PC-9 (cell line): ENCODE results near the gene C20orf202. TPM values are rescaled to one million over a fixed set of nuclear protein-coding genes. Genes with fewer than 3 reads are reported as not detected.

Experiments
- BruUV-seq: library from RNA; stranded (reverse); fragments of 400-500 nt; replicated peaks from 2 replicates; lab custom pipeline; 2021; lab: Mats Ljungman, UMichigan
- CTCF ChIA-PET: fragments of 300-600 bp; sonication (Branson Sonifier 250); formaldehyde crosslinking; loops from one replicate; lab custom pipeline; 2022; ENCODE audit warnings: antibody characterized with exemption; lab: Charles Lee
- POLR2A ChIA-PET: fragments of 300-600 bp; sonication (Branson Sonifier 250); formaldehyde crosslinking; loops from one replicate; lab custom pipeline; 2022; ENCODE audit warnings: antibody characterized with exemption; ENCODE audit not compliant: unreplicated experiment; lab: Charles Lee
- DNase-seq, 2 experiments: peaks; one replicate each; pipeline versions ENCODE4 v3.0.0 to v3.0.0-alpha.2; 2015 to 2022; ENCODE audit warnings: mixed read lengths in 1 of 2
- H2AFZ ChIP-seq: fragments of 200-600 bp; sonication (generic); 2 replicates; pipeline ENCODE4 v1.8.1; 2017; ENCODE audit warnings: antibody characterized with exemption
- H3F3A ChIP-seq: fragments of 200-600 bp; sonication (generic); 2 replicates; pipeline ENCODE4 v1.8.1; 2017; ENCODE audit warnings: antibody characterized with exemption, mild to moderate bottlenecking, low read depth; ENCODE audit not compliant: insufficient read depth
- H3K27ac ChIP-seq: fragments of 200-600 bp; sonication (generic); 2 replicates; pipeline ENCODE4 v1.6.1; 2016; ENCODE audit warnings: mixed run types
- H3K27me3 ChIP-seq: fragments of 200-600 bp; sonication (generic); 2 replicates; pipeline ENCODE4 v1.6.1; 2016; ENCODE audit warnings: low read depth, mixed run types; ENCODE audit not compliant: insufficient read depth
- H3K36me3 ChIP-seq: fragments of 200-600 bp; sonication (generic); 2 replicates; pipeline ENCODE4 v1.6.1; 2016; ENCODE audit warnings: low read depth, mixed run types
- H3K4me1 ChIP-seq: fragments of 200-600 bp; sonication (generic); replicated peaks from 2 replicates; pipeline ENCODE4 v1.6.1; 2016; ENCODE audit warnings: mixed run types; ENCODE audit not compliant: insufficient read depth
- H3K4me2 ChIP-seq: fragments of 200-600 bp; sonication (generic); 2 replicates; pipeline ENCODE4 v1.6.1; 2017; ENCODE audit warnings: mixed run types
- H3K4me3 ChIP-seq: fragments of 200-600 bp; sonication (generic); 2 replicates; pipeline ENCODE4 v1.6.1; 2016; ENCODE audit warnings: mixed run types
- H3K79me2 ChIP-seq: fragments of 200-600 bp; sonication (generic); 2 replicates; pipeline ENCODE4 v1.6.1; 2017; ENCODE audit warnings: low read depth, mixed run types
- H3K9me2 ChIP-seq: fragments of 200-600 bp; sonication (generic); 2 replicates; pipeline ENCODE4 v1.8.1; 2017; ENCODE audit warnings: mild to moderate bottlenecking; ENCODE audit not compliant: insufficient read depth
- H3K9me3 ChIP-seq: fragments of 200-600 bp; sonication (generic); 2 replicates; pipeline ENCODE4 v1.8.1; 2016; ENCODE audit warnings: low read depth; ENCODE audit not compliant: insufficient read depth
- H4K20me1 ChIP-seq: fragments of 200-600 bp; sonication (generic); 2 replicates; pipeline ENCODE4 v1.8.1; 2017; ENCODE audit not compliant: insufficient read depth
- EZH2 ChIP-seq: fragments of 200-600 bp; sonication (generic); IDR thresholded peaks from 2 replicates; pipeline ENCODE4 v1.8.0; 2017; ENCODE audit warnings: antibody characterized with exemption, low read depth
- intact Hi-C: fragments of 100-400 bp; cut with micrococcal nuclease; formaldehyde crosslinking; loops from one replicate; pipeline ENCODE4 v1.10.0; 2022; ENCODE audit not compliant: unreplicated experiment
- total RNA-seq: library from RNA; stranded (reverse); gene quantifications from 2 replicates; pipeline ENCODE4 v1.2.3, GENCODE V29; 2021
- TF ChIP-seq, protein P1 (sequence below): fragments of 200-600 bp; sonication (generic); conservative IDR thresholded peaks from 2 replicates; pipeline ENCODE4 v1.6.1; 2017; ENCODE audit warnings: mixed run types, antibody characterized with exemption, mild to moderate bottlenecking, moderate library complexity

C20orf202 gene
- total RNA-seq, 1 experiment from 2014 or later, result not detected

GRCh38 chr20:1190847-1191246 is 12.4 kb upstream of the C20orf202 start:
- no TSS peak for BruUV-seq
- Histone ChIP-seq H3K27ac (no peak overlapping the region), H3K4me3 (no peak overlapping the region), H3K4me1 (no peaks in the 10 kb centered on the region), H3K9me3 (no peaks in the 10 kb centered on the region), H3K36me3 (no peaks in the 10 kb centered on the region), H4K20me1 (no peaks in the 10 kb centered on the region), H3K79me2 (no peaks in the 10 kb centered on the region), H3K9me2 (no peaks in the 10 kb centered on the region), H3K4me2 (no peak overlapping the region), H3F3A (no peaks in the 10 kb centered on the region), H3K27me3 (peaks cover 33% of the 10 kb centered on the region), H2AFZ (no peak overlapping the region)
- DNase-seq, result no peak
- TF ChIP-seq EZH2, result no peak
- TF ChIP-seq, protein P1, sequence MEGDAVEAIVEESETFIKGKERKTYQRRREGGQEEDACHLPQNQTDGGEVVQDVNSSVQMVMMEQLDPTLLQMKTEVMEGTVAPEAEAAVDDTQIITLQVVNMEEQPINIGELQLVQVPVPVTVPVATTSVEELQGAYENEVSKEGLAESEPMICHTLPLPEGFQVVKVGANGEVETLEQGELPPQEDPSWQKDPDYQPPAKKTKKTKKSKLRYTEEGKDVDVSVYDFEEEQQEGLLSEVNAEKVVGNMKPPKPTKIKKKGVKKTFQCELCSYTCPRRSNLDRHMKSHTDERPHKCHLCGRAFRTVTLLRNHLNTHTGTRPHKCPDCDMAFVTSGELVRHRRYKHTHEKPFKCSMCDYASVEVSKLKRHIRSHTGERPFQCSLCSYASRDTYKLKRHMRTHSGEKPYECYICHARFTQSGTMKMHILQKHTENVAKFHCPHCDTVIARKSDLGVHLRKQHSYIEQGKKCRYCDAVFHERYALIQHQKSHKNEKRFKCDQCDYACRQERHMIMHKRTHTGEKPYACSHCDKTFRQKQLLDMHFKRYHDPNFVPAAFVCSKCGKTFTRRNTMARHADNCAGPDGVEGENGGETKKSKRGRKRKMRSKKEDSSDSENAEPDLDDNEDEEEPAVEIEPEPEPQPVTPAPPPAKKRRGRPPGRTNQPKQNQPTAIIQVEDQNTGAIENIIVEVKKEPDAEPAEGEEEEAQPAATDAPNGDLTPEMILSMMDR, result no peak
- ChIA-PET POLR2A (no interaction called here), CTCF (no interaction called here)
- intact Hi-C loops, result no loop called here

DNA sequence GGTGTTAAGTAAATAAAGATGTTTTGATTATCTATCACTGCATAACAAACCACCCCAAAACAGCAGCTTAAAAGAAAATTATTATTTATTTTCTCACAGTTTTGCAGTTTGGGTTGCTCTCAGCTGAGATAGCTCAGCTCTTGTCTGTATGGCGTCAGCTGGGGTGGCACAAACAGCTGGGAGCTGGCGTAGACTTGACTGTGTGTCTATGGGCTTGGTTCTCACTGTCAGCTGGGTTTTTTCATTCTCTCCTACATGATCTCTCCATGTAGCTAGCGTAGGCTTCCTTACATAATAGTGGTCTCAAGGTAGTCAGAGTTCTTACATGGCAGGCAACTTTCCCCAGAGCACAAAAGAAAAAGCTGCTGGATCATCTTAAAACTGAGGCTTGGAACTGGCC is 12.0 kb upstream of the C20orf202 start:
- H3K9me3 ChIP-seq, result no peaks in the 10 kb centered on the region
- no peaks in the 10 kb centered on the region for H4K20me1 ChIP-seq
- no peak overlapping the region for H3K4me3 ChIP-seq
- TF ChIP-seq, protein P1, result no peak
- TF ChIP-seq EZH2, result no peak
- no peaks in the 10 kb centered on the region for H3K9me2 ChIP-seq
- no peak overlapping the region for H2AFZ ChIP-seq
- no peaks in the 10 kb centered on the region for H3K4me1 ChIP-seq
- no peak overlapping the region for H3K4me2 ChIP-seq
- H3K27ac ChIP-seq, result no peak overlapping the region
- DNase-seq, result no peak
- no peaks in the 10 kb centered on the region for H3K36me3 ChIP-seq
- intact Hi-C loops, result no loop called here
- BruUV-seq, result no TSS peak
- H3K79me2 ChIP-seq, result no peaks in the 10 kb centered on the region
- H3K27me3 ChIP-seq, result peaks cover 35% of the 10 kb centered on the region
- CTCF ChIA-PET, result no interaction called here
- POLR2A ChIA-PET, result no interaction called here
- H3F3A ChIP-seq, result no peaks in the 10 kb centered on the region

GRCh38 chr20:1195226-1195625 is 8.0 kb upstream of the C20orf202 start:
- intact Hi-C loops, result no loop called here
- no peaks in the 10 kb centered on the region for H4K20me1 ChIP-seq

More at GRCh38 chr20:1195226-1195625, 8.0 kb upstream of the C20orf202 start:
- H2AFZ ChIP-seq, result no peak overlapping the region
- TF ChIP-seq, protein P1, result no peak
- H3K27me3 ChIP-seq, result peaks cover 33% of the 10 kb centered on the region
- H3K27ac ChIP-seq, result no peak overlapping the region
- H3K9me2 ChIP-seq, result no peaks in the 10 kb centered on the region
- BruUV-seq, result no TSS peak
- POLR2A ChIA-PET, result no interaction called here
- H3K4me1 ChIP-seq, result no peaks in the 10 kb centered on the region
- no peaks in the 10 kb centered on the region for H3K36me3 ChIP-seq
- H3K79me2 ChIP-seq, result no peaks in the 10 kb centered on the region
- H3K9me3 ChIP-seq, result no peaks in the 10 kb centered on the region
- CTCF ChIA-PET, result no interaction called here
- H3F3A ChIP-seq, result no peaks in the 10 kb centered on the region
- no peak overlapping the region for H3K4me2 ChIP-seq
- no peak for DNase-seq
- H3K4me3 ChIP-seq, result no peak overlapping the region
